ENCODE measurements around the gene CABP7. TPM values are rescaled to one million over a fixed set of nuclear protein-coding genes. Genes with fewer than 3 reads are reported as not detected.

CABP7 gene
- total RNA-seq, 2 experiments from 2014 or later, result 0.07 TPM; not detected in 1

DNA sequence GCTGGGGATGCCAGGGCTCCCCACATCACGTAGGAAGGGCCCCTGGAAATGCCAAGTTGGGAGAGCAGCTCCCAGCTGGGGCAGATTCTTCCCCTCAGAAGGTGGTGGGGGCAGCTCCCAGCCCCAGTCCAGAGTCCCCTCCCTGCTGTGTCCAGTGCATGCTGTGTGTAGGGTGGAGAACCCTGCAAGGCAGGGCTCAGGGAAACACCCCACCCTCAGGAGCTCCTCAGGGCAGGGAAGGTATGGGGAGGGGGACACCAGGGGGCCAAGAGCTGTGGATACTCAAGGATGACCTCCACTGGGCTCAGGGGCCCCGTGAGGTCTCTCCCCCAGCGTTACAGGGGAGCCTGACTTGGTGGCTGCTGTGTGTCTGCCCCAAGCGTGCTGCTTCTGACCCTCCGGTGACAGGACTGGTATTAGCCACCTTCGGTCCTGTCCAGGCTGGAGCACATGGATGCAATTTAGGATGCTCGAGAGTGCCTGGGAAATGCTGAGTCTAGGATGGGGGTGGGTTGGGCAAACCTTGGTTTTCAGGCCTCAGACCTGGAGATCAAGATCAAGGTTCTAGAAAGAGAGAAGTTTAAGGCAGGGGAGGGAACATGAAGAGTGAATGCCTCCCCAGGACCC, 16.1 kb upstream of the CABP7 start:
- intact Hi-C loops (cut with micrococcal nuclease), result no loop called here
- Mint-ChIP-seq H3K27ac (no peak overlapping the region), H3K4me1 (ENCODE audit: low read depth) (peaks cover 20% of the 10 kb centered on the region), H3K27me3 (ENCODE audit: low read depth) (no peaks in the 10 kb centered on the region), H3K9me3 (no peaks in the 10 kb centered on the region), H3K4me3 (no peak overlapping the region), H3K36me3 (ENCODE audit: low read depth) (no peaks in the 10 kb centered on the region)
- no peak for DNase-seq
- CTCF ChIA-PET, result no interaction called here

DNA sequence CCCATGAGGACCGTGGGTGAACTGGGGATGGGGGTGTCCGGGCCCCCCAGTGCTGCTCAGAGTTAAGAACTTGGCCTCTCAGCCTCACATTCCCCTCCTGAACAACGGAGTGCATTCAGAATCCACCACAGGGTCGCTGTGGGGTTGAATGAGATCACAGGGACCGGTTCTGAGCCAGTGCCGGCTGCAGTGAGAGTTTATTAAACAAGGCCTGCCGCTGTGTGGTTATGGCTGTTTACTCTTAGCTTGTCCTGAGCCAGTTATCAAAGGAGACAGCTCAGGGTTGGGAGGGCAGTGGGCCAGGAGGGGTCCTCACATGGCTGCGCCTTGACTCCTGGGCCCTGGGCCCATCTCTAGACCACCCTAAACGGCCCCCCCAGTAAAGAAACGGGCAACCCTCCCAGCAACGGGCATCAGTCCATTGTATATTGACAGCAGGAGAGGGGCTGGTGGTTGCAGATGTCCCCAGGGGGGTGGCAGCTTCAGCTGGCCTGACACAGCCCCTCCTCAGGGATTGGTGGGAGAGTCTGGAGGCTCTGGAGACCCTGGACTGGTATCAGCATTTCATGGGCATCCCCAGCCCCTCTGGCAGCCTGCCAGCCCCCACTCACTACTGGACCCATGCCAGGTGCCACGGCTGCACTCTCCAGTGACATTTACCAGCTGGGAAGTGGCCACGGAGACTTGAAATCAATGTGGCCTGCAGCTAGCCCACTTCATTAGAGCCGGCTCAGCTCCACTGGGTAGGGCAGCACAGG, 15.1 kb upstream of the CABP7 start:
- Mint-ChIP-seq H3K4me1 (ENCODE audit: low read depth) (peaks cover 20% of the 10 kb centered on the region), H3K27me3 (ENCODE audit: low read depth) (no peaks in the 10 kb centered on the region), H3K36me3 (ENCODE audit: low read depth) (no peaks in the 10 kb centered on the region), H3K4me3 (no peak overlapping the region), H3K9me3 (no peaks in the 10 kb centered on the region), H3K27ac (no peak overlapping the region)
- DNase-seq, result no peak
- intact Hi-C loops (cut with micrococcal nuclease), result no loop called here
- CTCF ChIA-PET, result no interaction called here

DNA sequence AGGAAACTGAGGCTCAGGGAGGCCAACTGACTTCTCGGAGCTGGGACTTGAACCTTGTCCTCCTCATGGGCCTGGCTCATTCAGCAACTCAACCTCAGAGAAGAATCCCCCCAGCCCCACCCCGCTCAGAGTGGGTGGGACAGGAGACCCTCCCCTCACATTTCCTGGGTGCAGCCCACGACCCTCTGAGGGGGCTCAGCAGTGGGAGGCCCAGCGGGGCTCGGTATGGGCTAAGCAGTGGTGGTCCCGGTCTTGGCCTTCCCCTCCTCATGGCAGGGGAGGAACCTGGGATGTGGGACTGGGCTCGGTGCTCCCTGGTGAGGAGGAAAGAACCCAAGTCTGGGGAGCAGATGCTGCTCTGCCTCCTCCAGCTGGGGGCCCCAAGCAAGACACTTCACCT, 14.2 kb upstream of the CABP7 start:
- no peaks in the 10 kb centered on the region for H3K36me3 Mint-ChIP-seq (ENCODE audit: low read depth)
- H3K27ac Mint-ChIP-seq, result no peak overlapping the region
- DNase-seq, result no peak
- CTCF ChIA-PET, result interaction anchor here (0.5 kb wide), 1 partner anchor 240 kb away, joined by 4 read pairs; no protein-coding TSS in a partner anchor
- intact Hi-C loops (cut with micrococcal nuclease), result no loop called here
- H3K4me3 Mint-ChIP-seq, result no peak overlapping the region
- H3K27me3 Mint-ChIP-seq (ENCODE audit: low read depth), result no peaks in the 10 kb centered on the region
- no peaks in the 10 kb centered on the region for H3K9me3 Mint-ChIP-seq
- H3K4me1 Mint-ChIP-seq (ENCODE audit: low read depth), result peaks cover 16% of the 10 kb centered on the region

DNA sequence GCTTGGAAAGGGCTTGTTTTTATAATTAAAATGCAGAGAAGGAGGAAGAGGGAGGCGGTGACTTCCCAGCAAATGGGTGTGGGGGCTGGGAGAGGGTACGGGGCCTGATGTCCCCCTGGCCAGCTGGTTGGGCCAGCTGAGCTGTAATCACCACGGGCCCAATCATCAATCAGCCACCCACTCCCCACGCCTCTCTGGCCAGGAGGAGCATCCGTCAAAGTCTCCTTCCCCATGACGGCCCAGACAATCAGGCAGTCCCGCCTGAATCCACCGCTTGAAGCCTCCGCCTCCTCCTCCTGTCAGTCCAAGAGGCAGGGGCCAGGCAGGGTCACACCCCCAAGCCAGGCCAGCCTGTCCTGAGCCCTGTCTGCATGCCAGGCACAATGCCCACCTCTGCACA, 13.3 kb upstream of the CABP7 start:
- Mint-ChIP-seq H3K27me3 (ENCODE audit: low read depth) (no peaks in the 10 kb centered on the region), H3K36me3 (ENCODE audit: low read depth) (no peaks in the 10 kb centered on the region), H3K27ac (no peak overlapping the region), H3K4me1 (ENCODE audit: low read depth) (peaks cover 8% of the 10 kb centered on the region), H3K9me3 (no peaks in the 10 kb centered on the region), H3K4me3 (no peak overlapping the region)
- DNase-seq, result no peak
- CTCF ChIA-PET, result interaction anchor here (0.5 kb wide), 1 partner anchor 241 kb away, joined by 4 read pairs; no protein-coding TSS in a partner anchor
- intact Hi-C loops (cut with micrococcal nuclease), result no loop called here

DNA sequence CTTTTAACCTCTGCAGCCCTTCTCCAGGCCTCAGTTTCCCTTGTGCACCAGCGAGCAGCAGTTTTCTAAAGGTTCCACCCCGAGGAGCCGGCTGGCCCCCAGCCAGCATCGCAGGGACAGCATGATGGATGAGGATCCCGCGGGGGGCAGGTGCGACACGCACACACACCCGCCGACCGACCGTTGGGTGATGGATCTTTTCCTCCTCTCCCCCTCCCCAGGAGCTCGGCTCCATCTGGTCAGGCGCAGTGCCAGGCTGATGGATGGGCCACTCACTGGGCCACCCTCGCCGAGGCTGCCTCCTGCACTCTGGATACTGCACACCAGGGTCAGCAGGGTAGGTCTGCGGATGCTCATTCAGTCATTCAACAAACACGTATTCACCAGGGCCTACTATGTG, 12.8 kb upstream of the CABP7 start:
- Mint-ChIP-seq H3K4me1 (ENCODE audit: low read depth) (peaks cover 3% of the 10 kb centered on the region), H3K27me3 (ENCODE audit: low read depth) (no peaks in the 10 kb centered on the region), H3K27ac (no peak overlapping the region), H3K4me3 (no peak overlapping the region), H3K9me3 (no peaks in the 10 kb centered on the region), H3K36me3 (ENCODE audit: low read depth) (no peaks in the 10 kb centered on the region)
- DNase-seq, result no peak
- intact Hi-C loops (cut with micrococcal nuclease), result no loop called here
- CTCF ChIA-PET, result no interaction called here

DNA sequence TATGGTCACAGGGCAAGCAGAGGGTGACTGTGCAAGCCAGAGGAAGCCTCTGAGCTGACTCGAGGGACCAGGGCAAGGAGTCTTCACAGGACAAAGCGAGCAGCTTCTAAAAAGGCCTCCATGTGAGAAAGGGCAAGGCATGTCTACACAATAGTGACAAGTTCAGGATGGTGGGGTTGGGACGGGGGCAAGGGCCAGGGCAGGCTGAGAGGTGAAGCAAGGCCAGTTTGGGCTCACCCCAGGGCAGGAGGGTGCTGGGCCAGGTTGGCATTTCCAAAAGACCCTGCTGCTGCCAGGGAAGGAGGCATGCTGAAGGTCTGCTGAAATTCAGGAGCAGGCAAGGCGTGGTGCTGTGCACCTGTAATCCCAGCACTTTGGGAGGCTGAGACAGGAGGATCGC, 12.3 kb upstream of the CABP7 start:
- Mint-ChIP-seq H3K27me3 (ENCODE audit: low read depth) (no peaks in the 10 kb centered on the region), H3K4me3 (no peak overlapping the region), H3K9me3 (no peaks in the 10 kb centered on the region), H3K36me3 (ENCODE audit: low read depth) (no peaks in the 10 kb centered on the region), H3K27ac (no peak overlapping the region), H3K4me1 (ENCODE audit: low read depth) (peaks cover 2% of the 10 kb centered on the region)
- DNase-seq, result no peak
- CTCF ChIA-PET, result no interaction called here
- intact Hi-C loops (cut with micrococcal nuclease), result no loop called here

DNA sequence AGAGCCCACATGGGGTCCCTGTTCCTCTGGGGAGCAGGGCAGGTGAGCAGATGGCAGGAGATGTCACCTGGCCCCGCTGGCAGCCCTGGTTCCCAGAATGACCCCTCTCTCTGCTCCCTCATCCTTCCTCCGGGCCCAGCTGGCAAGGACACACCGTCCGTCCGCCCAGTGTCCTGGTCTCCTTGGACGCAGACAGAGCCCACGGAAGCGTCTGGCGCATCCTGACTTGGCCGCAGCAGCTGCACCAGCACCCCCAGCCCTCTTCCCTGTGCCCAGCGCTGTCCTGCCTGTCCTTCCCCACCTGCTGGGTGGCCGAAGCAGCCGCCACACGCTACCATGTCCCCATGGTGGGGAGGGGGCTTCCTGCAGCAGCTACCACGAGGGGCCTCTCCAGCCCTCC, 9.6 kb upstream of the CABP7 start:
- H3K36me3 Mint-ChIP-seq (ENCODE audit: low read depth), result no peaks in the 10 kb centered on the region
- no peak for DNase-seq
- CTCF ChIA-PET, result no interaction called here
- H3K9me3 Mint-ChIP-seq, result no peaks in the 10 kb centered on the region
- H3K4me3 Mint-ChIP-seq, result no peak overlapping the region
- H3K27ac Mint-ChIP-seq, result no peak overlapping the region
- H3K4me1 Mint-ChIP-seq (ENCODE audit: low read depth), result no peaks in the 10 kb centered on the region
- H3K27me3 Mint-ChIP-seq (ENCODE audit: low read depth), result no peaks in the 10 kb centered on the region
- intact Hi-C loops (cut with micrococcal nuclease), result no loop called here

DNA sequence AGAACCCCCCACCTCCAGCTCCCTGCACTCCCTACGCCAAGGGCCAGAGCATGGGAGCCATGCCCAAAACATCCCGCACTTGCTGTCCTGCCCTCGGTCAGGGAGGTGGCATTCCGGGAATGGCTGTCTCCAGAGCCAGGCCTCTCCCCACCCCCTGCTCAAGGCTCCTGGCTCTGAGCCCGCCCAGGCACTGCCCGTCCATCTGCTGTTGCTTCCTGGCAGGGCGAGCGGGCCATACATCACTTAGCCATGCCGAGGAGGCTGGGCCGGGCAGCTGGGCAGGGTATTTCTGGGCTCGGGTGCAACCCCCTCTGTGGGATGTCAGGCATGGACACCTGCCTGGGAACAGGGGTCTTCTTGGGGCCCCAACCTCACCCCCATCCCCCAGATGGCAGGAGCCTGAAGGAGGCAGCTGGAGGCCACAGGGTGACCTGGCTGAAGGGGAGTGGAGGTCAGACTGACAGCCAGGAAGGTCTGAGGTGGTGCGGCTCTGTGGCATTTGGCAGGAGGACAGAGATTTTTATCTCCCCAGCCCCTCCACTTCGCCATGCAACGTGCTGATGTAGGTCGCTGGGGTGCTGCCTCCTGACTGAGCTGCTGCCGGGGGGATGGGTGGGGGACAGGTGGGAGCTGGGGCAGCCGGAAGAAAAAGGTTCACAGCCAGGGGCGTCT, 8.7 kb upstream of the CABP7 start:
- Mint-ChIP-seq H3K4me1 (ENCODE audit: low read depth) (no peaks in the 10 kb centered on the region), H3K4me3 (no peak overlapping the region), H3K27ac (no peak overlapping the region), H3K27me3 (ENCODE audit: low read depth) (peaks cover 2% of the 10 kb centered on the region), H3K9me3 (no peaks in the 10 kb centered on the region), H3K36me3 (ENCODE audit: low read depth) (no peaks in the 10 kb centered on the region)
- intact Hi-C loops (cut with micrococcal nuclease), result no loop called here
- no peak for DNase-seq
- CTCF ChIA-PET, result interaction anchor here (0.5 kb wide), 1 partner anchor 59 kb away, joined by 3 read pairs; no protein-coding TSS in a partner anchor

DNA sequence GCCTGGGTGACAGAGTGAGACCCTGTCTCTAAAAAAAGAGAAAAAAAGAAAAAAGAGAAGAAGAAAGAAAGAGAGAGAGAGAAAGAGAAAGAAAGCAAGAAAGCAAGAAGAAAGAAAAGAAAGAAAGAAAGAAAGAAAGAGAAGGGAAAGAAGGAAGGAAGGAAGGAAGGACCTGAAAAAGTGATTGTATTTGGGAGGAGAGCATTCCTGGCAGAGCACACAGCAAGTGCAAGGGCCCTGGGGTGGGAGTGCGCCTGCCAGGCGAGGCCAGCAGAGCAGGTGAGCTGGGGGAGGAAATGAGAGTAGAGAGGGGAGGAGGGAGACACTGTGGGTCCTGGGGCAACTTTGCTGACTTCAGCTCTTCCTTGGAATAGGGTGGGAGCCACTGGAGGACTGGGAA, 7.7 kb upstream of the CABP7 start:
- H3K4me3 Mint-ChIP-seq, result no peak overlapping the region
- H3K27ac Mint-ChIP-seq, result no peak overlapping the region
- H3K9me3 Mint-ChIP-seq, result no peaks in the 10 kb centered on the region
- H3K4me1 Mint-ChIP-seq (ENCODE audit: low read depth), result no peaks in the 10 kb centered on the region
- no peak for DNase-seq
- CTCF ChIA-PET, result no interaction called here
- H3K27me3 Mint-ChIP-seq (ENCODE audit: low read depth), result peaks cover 12% of the 10 kb centered on the region
- no peaks in the 10 kb centered on the region for H3K36me3 Mint-ChIP-seq (ENCODE audit: low read depth)
- intact Hi-C loops (cut with micrococcal nuclease), result no loop called here

DNA sequence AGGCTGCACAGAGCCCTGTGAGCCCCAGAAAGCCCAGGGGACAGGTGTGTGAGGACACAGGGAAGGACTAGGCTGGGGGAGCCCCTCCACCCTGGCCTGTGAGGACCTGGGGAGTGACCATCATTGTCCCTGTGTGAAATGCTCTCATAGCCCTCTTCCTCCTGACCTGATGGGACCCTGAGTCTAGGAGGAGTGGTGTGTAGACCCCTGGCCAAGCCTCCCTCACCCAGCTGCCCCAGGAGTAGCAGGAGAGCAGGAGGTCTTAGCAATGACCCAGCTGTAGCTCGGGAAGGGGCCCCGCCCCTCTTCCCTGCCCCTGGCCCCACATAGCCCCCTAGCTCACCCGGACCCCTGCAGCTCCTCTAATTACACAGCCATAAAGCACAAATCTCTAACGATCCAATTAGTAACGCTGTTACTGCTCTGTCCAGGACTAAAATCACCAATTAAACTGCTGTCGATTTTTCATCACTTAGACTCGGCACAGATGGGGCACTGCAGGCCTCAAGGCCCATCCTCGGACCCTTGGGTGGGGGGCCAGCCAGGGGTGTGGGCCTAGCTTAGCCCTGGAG, 6.6 kb upstream of the CABP7 start:
- Mint-ChIP-seq H3K9me3 (no peaks in the 10 kb centered on the region), H3K4me1 (ENCODE audit: low read depth) (no peaks in the 10 kb centered on the region), H3K27ac (no peak overlapping the region), H3K4me3 (no peak overlapping the region), H3K27me3 (ENCODE audit: low read depth) (peaks cover 19% of the 10 kb centered on the region), H3K36me3 (ENCODE audit: low read depth) (no peaks in the 10 kb centered on the region)
- CTCF ChIA-PET, result no interaction called here
- no peak for DNase-seq
- intact Hi-C loops (cut with micrococcal nuclease), result no loop called here

DNA sequence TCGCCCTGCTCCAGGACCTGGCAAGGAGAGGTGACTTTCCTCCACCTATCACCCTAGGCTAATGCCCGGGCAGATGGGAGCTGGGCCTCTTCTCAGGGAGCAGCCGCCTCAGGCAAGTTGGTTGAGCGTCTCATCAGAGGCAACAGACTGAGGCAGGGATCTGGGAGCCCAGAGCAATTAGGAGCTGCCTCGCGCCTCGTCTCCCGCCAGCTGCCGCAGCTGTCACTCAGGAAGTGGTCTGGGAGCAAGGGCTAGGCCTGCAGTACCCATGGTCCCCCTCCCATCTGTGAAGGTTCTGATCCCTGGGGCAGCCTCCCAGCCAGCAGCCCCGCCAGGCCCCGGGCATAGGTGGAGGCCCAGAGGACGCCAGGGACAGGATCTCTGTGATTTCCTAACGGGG, 4.6 kb upstream of the CABP7 start:
- CTCF ChIA-PET, result interaction anchor here (1.1 kb wide), 1 partner anchor 373 kb away, joined by 3 read pairs; no protein-coding TSS in a partner anchor
- Mint-ChIP-seq H3K27me3 (ENCODE audit: low read depth) (peaks cover 33% of the 10 kb centered on the region), H3K4me3 (no peak overlapping the region), H3K9me3 (no peaks in the 10 kb centered on the region), H3K27ac (no peak overlapping the region), H3K4me1 (ENCODE audit: low read depth) (peaks cover 4% of the 10 kb centered on the region), H3K36me3 (ENCODE audit: low read depth) (no peaks in the 10 kb centered on the region)
- no peak for DNase-seq
- intact Hi-C loops (cut with micrococcal nuclease), result no loop called here

DNA sequence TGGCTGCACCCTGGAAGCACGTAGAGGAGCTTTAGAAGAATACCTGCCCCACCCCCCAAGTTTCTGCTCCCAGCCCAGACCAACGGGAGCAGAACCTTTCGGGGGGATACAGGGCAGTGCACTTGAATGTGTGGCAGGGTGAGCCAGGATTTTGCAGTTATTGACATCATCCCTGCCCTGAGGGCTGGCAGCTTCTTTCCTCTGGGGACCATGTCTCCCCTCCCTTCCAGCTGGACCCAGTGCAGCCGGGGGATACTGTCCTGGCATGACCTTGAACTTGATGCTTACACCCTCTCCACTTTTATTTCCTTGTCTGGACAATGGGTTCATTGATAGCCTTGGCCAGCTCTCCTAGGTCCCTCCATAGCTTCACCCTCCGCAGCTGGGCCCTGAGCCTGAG, 4.1 kb upstream of the CABP7 start:
- H3K27ac Mint-ChIP-seq, result no peak overlapping the region

More for the DNA sequence above, 4.1 kb upstream of the CABP7 start:
- no peak overlapping the region for H3K4me3 Mint-ChIP-seq
- CTCF ChIA-PET, result interaction anchor here (1.1 kb wide), 1 partner anchor 373 kb away, joined by 3 read pairs; no protein-coding TSS in a partner anchor
- H3K4me1 Mint-ChIP-seq (ENCODE audit: low read depth), result peaks cover 4% of the 10 kb centered on the region
- no peak for DNase-seq
- no peaks in the 10 kb centered on the region for H3K36me3 Mint-ChIP-seq (ENCODE audit: low read depth)
- H3K27me3 Mint-ChIP-seq (ENCODE audit: low read depth), result peaks cover 33% of the 10 kb centered on the region
- no peaks in the 10 kb centered on the region for H3K9me3 Mint-ChIP-seq
- intact Hi-C loops (cut with micrococcal nuclease), result no loop called here

Measured in activated naive CD4-positive, alpha-beta T cell treated with anti-CD3 and anti-CD28 coated beads for 36 hours (primary cell).